Trophoblast cell (in vitro differentiated cells and primary cell): ENCODE measurements around the gene SH3BP1.
A peak's percentile ranks its signal among the peaks of the same experiment; 100 is the strongest.

Experiments used
- DNase-seq, 2 donors: peaks; one replicate each; pipeline ENCODE4 v3.0.0-alpha.2; 2016
- H2AFZ ChIP-seq: 2 replicates; pipeline ENCODE4 v1.6.1; 2013; ENCODE audit warnings: low read length, moderate library complexity, mild to moderate bottlenecking; ENCODE audit not compliant: insufficient read depth, poor library complexity
- H2AK5ac ChIP-seq: 2 replicates; pipeline ENCODE4 v1.6.1; 2013; ENCODE audit warnings: mild to moderate bottlenecking, low read length
- H2BK120ac ChIP-seq: 2 replicates; pipeline ENCODE4 v1.6.1; 2013; ENCODE audit warnings: low read length, mild to moderate bottlenecking, moderate library complexity; ENCODE audit not compliant: insufficient read depth, poor library complexity
- H2BK12ac ChIP-seq: 2 replicates; pipeline ENCODE4 v1.6.1; 2013; ENCODE audit warnings: mild to moderate bottlenecking, low read length, moderate library complexity
- H2BK5ac ChIP-seq: 2 replicates; pipeline ENCODE4 v1.6.1; 2013; ENCODE audit warnings: low read length, low read depth, moderate library complexity, mild to moderate bottlenecking; ENCODE audit not compliant: poor library complexity
- H3K14ac ChIP-seq: 2 replicates; pipeline ENCODE4 v1.6.1; 2013; ENCODE audit warnings: mild to moderate bottlenecking, low read length
- H3K18ac ChIP-seq: 2 replicates; pipeline ENCODE4 v1.6.1; 2013; ENCODE audit warnings: mild to moderate bottlenecking, low read length
- H3K23ac ChIP-seq: 2 replicates; pipeline ENCODE4 v1.6.1; 2013; ENCODE audit warnings: low read length
- H3K27ac ChIP-seq: 2 replicates; pipeline ENCODE4 v1.5.1; 2013; ENCODE audit warnings: low read depth, mild to moderate bottlenecking, inconsistent platforms, low read length, moderate library complexity
- H3K27me3 ChIP-seq: 2 replicates; pipeline ENCODE4 v1.6.1; 2013; ENCODE audit warnings: inconsistent platforms, mild to moderate bottlenecking, low read length, moderate library complexity; ENCODE audit not compliant: insufficient read depth
- H3K36me3 ChIP-seq, 2 experiments: 1 replicate in 1 of 2; 2 replicates in 1 of 2; pipeline ENCODE4 v1.6.1; 2013; ENCODE audit warnings: low read length in 2 of 2, mild to moderate bottlenecking in 2 of 2, moderate library complexity in 1 of 2; ENCODE audit not compliant: insufficient read depth in 2 of 2, control insufficient read depth in 1 of 2
- H3K4ac ChIP-seq: 2 replicates; pipeline ENCODE4 v1.6.1; 2013; ENCODE audit warnings: low read depth, mild to moderate bottlenecking, low read length, moderate library complexity
- H3K4me1 ChIP-seq, 2 experiments: 1 replicate in 1 of 2; 2 replicates in 1 of 2; pipeline ENCODE4 v1.6.1; 2013; ENCODE audit warnings: low read length in 2 of 2, mild to moderate bottlenecking in 2 of 2, moderate library complexity in 1 of 2; ENCODE audit not compliant: insufficient read depth in 2 of 2, control insufficient read depth in 1 of 2
- H3K4me2 ChIP-seq: 2 replicates; pipeline ENCODE4 v1.6.1; 2013; ENCODE audit warnings: inconsistent platforms, mild to moderate bottlenecking, low read length, moderate library complexity
- H3K4me3 ChIP-seq: 2 replicates; pipeline ENCODE4 v1.5.1; 2013; ENCODE audit warnings: mild to moderate bottlenecking, low read depth, low read length, inconsistent platforms
- H3K79me1 ChIP-seq: one replicate; pipeline ENCODE4 v1.6.1; 2013; ENCODE audit warnings: low read length
- H3K79me2 ChIP-seq: 2 replicates; pipeline ENCODE4 v1.6.1; 2013; ENCODE audit warnings: low read length, mild to moderate bottlenecking; ENCODE audit not compliant: control insufficient read depth, insufficient read depth, poor library complexity
- H3K9ac ChIP-seq: 2 replicates; pipeline ENCODE4 v1.6.1; 2013; ENCODE audit warnings: mild to moderate bottlenecking, low read length
- H3K9me3 ChIP-seq: 2 replicates; pipeline ENCODE4 v1.6.1; 2013; ENCODE audit warnings: low read depth, mild to moderate bottlenecking, control low read depth, inconsistent platforms, low read length; ENCODE audit not compliant: insufficient read depth
- H4K12ac ChIP-seq: 2 replicates; pipeline ENCODE4 v1.6.1; 2013; ENCODE audit warnings: low read depth, mild to moderate bottlenecking, low read length, moderate library complexity
- H4K8ac ChIP-seq: 2 replicates; pipeline ENCODE4 v1.6.1; 2013; ENCODE audit warnings: low read depth, mild to moderate bottlenecking, low read length, moderate library complexity
- H4K91ac ChIP-seq: one replicate; pipeline ENCODE4 v1.6.1; 2013; ENCODE audit warnings: low read depth, mild to moderate bottlenecking, low read length, moderate library complexity
- WGBS: extraction: QIAGEN DNeasy Blood & Tissue Kit; methylation state at CpG from one replicate; pipeline ENCODE4 v1.1.7; 2013; ENCODE audit warnings: missing lambda C conversion rate; ENCODE audit not compliant: insufficient read length, insufficient coverage; ENCODE audit errors: extremely low coverage; 5-methylcytosine and 5-hydroxymethylcytosine counted together

The SH3BP1 gene

DNA sequence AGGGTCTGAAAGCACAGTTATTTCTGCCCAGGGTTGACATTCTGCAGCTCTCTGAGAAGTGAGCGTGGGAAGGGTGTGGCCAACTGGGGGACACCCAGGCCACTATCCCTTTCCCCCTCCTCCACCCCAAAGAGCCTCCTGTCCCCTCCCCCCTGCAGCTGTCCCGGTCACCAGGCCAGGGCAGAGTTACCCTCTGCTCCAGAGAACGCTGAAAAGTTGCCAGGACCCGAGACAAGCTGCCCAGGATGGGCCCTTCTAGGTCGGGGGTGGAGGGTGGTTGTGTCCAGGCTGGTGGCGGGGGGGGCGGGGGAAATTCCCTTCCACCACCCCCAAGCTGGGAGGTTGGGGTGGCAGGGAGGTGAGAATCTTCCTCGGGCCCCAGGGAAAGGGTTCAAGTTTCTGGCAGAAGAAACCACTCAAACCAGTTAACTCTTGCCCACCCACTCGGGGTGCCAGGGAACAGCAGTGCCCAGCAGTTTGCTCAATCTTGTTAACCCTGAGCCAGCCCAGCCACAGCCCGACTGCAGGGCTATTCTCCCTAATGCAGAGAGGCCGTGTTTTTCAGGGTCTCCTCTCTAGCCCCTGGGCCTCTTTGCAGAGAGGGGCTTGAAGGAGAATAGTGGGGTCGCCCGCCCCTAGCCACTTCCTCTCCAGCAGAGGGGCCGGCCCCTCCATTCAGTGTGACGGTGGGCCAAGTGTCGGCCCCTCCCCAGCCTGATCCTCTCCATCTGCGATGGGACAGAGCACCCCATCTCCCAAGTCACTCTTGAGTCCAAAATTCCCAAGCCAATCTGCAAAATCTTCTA, 36.7 kb downstream of the SH3BP1 start:
- Histone ChIP-seq H3K4ac (peak overlapping the region; percentile 23), H3K79me2 (no peaks in the 10 kb centered on the region), H3K4me3 (no peak overlapping the region), H4K91ac (peak overlapping the region; percentile 81), H2BK5ac (no peak overlapping the region), H3K4me2 (peak overlapping the region; percentile 71), H2BK12ac (peak overlapping the region; percentile 42), H2BK120ac (peak overlapping the region; percentile 71), H3K36me3 (no peaks in the 10 kb centered on the region), H3K27me3 (no peaks in the 10 kb centered on the region), H3K14ac (peak overlapping the region; percentile 57), H3K4me1 (peaks cover 6 to 11% of the 10 kb centered on the region in 2 experiments), H2AK5ac (peak overlapping the region; percentile 84), H2AFZ (no peak overlapping the region), H3K27ac (peak overlapping the region; percentile 40), H3K23ac (no peak overlapping the region), H4K8ac (peak overlapping the region; percentile 85), H3K18ac (peak overlapping the region; percentile 63), H3K9ac (no peak overlapping the region), H3K79me1 (peaks cover 9% of the 10 kb centered on the region), H3K9me3 (no peaks in the 10 kb centered on the region), H4K12ac (peak overlapping the region; percentile 63)
- DNase-seq = no peak
- no CpG with 5 or more reads among the region's 17 CpGs for WGBS

DNA sequence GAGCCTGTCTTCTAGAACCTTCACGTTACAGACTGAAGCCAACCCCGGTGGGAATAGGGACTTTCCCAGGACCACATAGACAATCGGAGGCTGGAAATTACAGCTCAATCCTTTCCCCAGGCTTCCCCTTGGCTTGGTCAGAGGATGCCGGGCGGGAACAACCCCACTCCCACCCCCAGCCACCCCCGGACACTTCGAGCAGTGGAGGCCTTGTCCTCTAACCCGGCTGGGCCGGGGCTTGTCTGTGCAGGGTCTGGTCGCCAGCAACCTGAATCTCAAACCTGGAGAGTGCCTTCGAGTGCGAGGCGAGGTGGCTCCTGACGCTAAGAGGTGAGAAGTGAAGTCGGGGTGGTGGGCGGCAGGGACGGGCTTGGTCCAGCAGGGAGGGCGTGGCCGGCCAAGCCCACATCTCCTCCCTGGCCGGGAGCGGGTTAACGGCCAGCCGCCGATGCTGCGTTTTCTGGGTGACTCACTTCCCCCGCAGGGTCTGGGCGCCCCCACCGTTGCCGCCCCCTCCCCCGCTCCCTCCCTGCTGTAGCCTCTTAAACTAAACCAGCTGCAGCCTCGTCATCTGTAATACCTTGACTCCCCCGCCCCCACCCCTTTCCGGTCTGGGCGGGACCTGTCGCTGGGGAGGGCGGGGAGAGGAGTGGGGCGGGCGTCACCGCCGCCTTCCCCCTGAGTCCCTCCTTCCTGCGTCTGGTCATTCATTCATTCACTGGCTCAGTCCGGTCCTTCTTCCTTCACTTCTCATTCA, 37.4 kb downstream of the SH3BP1 start:
- Histone ChIP-seq H3K27me3 (no peaks in the 10 kb centered on the region), H3K4ac (peak overlapping the region; percentile 29), H2BK120ac (peak overlapping the region; percentile 71), H2BK5ac (peak overlapping the region; percentile 67), H4K91ac (peak overlapping the region; percentile 81), H3K18ac (peak overlapping the region; percentile 28), H3K36me3 (no peaks in the 10 kb centered on the region), H3K4me3 (peak overlapping the region; percentile 51), H2AFZ (peak overlapping the region; percentile 82), H3K79me2 (no peaks in the 10 kb centered on the region), H4K12ac (peak overlapping the region; percentile 81), H2AK5ac (peak overlapping the region; percentile 84), H3K23ac (no peak overlapping the region), H3K14ac (peak overlapping the region; percentile 74), H2BK12ac (peak overlapping the region; percentile 51), H3K4me1 (peaks cover 6 to 11% of the 10 kb centered on the region in 2 experiments), H3K4me2 (peak overlapping the region; percentile 71), H3K9me3 (no peaks in the 10 kb centered on the region), H4K8ac (peak overlapping the region; percentile 85), H3K79me1 (peaks cover 9% of the 10 kb centered on the region), H3K27ac (peak overlapping the region; percentile 40), H3K9ac (no peak overlapping the region)
- no CpG with 5 or more reads among the region's 42 CpGs for WGBS
- DNase-seq = peak; percentile 85 to 91

GRCh38 chr22:37677493-37677974, 38.1 kb downstream of the SH3BP1 start:
- H2AK5ac ChIP-seq = no peak overlapping the region
- H2BK5ac ChIP-seq = no peak overlapping the region
- H3K9me3 ChIP-seq = no peaks in the 10 kb centered on the region
- H3K14ac ChIP-seq = no peak overlapping the region
- no peak for DNase-seq
- no peak overlapping the region for H4K12ac ChIP-seq
- peak overlapping the region; percentile 31 for H3K4me3 ChIP-seq
- no peaks in the 10 kb centered on the region for H3K79me2 ChIP-seq
- peaks cover 6 to 11% of the 10 kb centered on the region in 2 experiments for H3K4me1 ChIP-seq
- peak overlapping the region; percentile 65 for H3K9ac ChIP-seq
- H2AFZ ChIP-seq = peak overlapping the region; percentile 82
- peak overlapping the region; percentile 15 for H4K8ac ChIP-seq
- no peaks in the 10 kb centered on the region for H3K36me3 ChIP-seq
- no CpG with 5 or more reads among the region's 15 CpGs for WGBS
- H3K79me1 ChIP-seq = peaks cover 9% of the 10 kb centered on the region
- H3K18ac ChIP-seq = peak overlapping the region; percentile 5
- H2BK12ac ChIP-seq = no peak overlapping the region
- H2BK120ac ChIP-seq = no peak overlapping the region
- H3K27ac ChIP-seq = peak overlapping the region; percentile 14
- peak overlapping the region; percentile 71 for H3K4me2 ChIP-seq
- H3K4ac ChIP-seq = no peak overlapping the region
- H4K91ac ChIP-seq = peak overlapping the region; percentile 36
- no peaks in the 10 kb centered on the region for H3K27me3 ChIP-seq
- H3K23ac ChIP-seq = no peak overlapping the region

GRCh38 chr22:37678372-37678771, 38.9 kb downstream of the SH3BP1 start:
- Histone ChIP-seq H4K12ac (no peak overlapping the region), H3K23ac (no peak overlapping the region), H3K9me3 (no peaks in the 10 kb centered on the region), H2BK120ac (no peak overlapping the region), H3K18ac (no peak overlapping the region), H3K79me1 (peaks cover 9% of the 10 kb centered on the region), H3K36me3 (no peaks in the 10 kb centered on the region), H2AK5ac (peak overlapping the region; percentile 77), H3K4me1 (peaks cover 6 to 11% of the 10 kb centered on the region in 2 experiments), H4K8ac (no peak overlapping the region), H3K4ac (no peak overlapping the region), H2AFZ (no peak overlapping the region), H3K27me3 (no peaks in the 10 kb centered on the region), H3K9ac (no peak overlapping the region), H3K27ac (no peak overlapping the region), H3K4me2 (no peak overlapping the region), H3K79me2 (no peaks in the 10 kb centered on the region), H3K14ac (peak overlapping the region; percentile 10), H3K4me3 (no peak overlapping the region), H4K91ac (no peak overlapping the region), H2BK12ac (peak overlapping the region; percentile 46), H2BK5ac (no peak overlapping the region)
- DNase-seq = no peak
- WGBS = no CpG with 5 or more reads among the region's 18 CpGs
